Naive B cell (primary cell): ENCODE data around the gene CAMK1D. TPM values are rescaled to one million over a fixed set of nuclear protein-coding genes. Genes with fewer than 3 reads are reported as not detected.
"Not testable (repeated sequence)": the region's sequence is repeated elsewhere in the genome, so short reads cannot be mapped to it uniquely, and the experiment has no call there.

Source experiments
- ATAC-seq, 2 donors: fragments of 150-1000 bp; cut with Tn5 transposase; 2 replicates each; pipeline ENCODE4 v1.10.0; 2021; ENCODE audit warnings: low read depth in 2 of 2, mild to moderate bottlenecking in 2 of 2, moderate library complexity in 2 of 2
- DNase-seq: peaks from one replicate; pipeline ENCODE4 v3.0.0; 2022
- H3K27ac Mint-ChIP-seq, 6 donors: one replicate each; pipeline ENCODE4 v1.8.0; 2020 to 2022; ENCODE audit warnings: mild to moderate bottlenecking in 6 of 6, mixed read lengths in 6 of 6, moderate library complexity in 5 of 6, inconsistent platforms in 2 of 6
- H3K27me3 Mint-ChIP-seq, 3 donors: one replicate each; pipeline ENCODE4 v1.8.0; 2021 to 2022; ENCODE audit warnings: mixed read lengths in 3 of 3, mild to moderate bottlenecking in 1 of 3
- H3K36me3 Mint-ChIP-seq, 2 donors: one replicate each; pipeline ENCODE4 v1.8.0; 2020 to 2022; ENCODE audit warnings: mixed read lengths in 2 of 2, inconsistent platforms in 1 of 2, mild to moderate bottlenecking in 1 of 2
- H3K4me1 Mint-ChIP-seq, 3 donors: one replicate each; pipeline ENCODE4 v1.8.0; 2020 to 2022; ENCODE audit warnings: mixed read lengths in 3 of 3, inconsistent platforms in 1 of 3, mild to moderate bottlenecking in 1 of 3, moderate library complexity in 1 of 3
- H3K4me3 Mint-ChIP-seq, 8 donors: one replicate each; pipeline ENCODE4 v1.8.0; 2020 to 2022; ENCODE audit warnings: mild to moderate bottlenecking in 8 of 8, mixed read lengths in 8 of 8, moderate library complexity in 8 of 8, inconsistent platforms in 2 of 8
- H3K9me3 Mint-ChIP-seq, 7 donors: one replicate each; pipeline ENCODE4 v1.8.0; 2020 to 2022; ENCODE audit warnings: mixed read lengths in 7 of 7, mild to moderate bottlenecking in 5 of 7, inconsistent platforms in 2 of 7, moderate library complexity in 1 of 7
- polyA plus RNA-seq, 6 donors: library from polyadenylated mRNA; unstranded; fragments of 300-500 nt; fragmentation: Illumina TruSeq; gene quantifications; one replicate each; pipeline ENCODE4 v1.2.3, GENCODE V29; 2021; ENCODE audit warnings: low read depth in 6 of 6

The CAMK1D gene
- polyA plus RNA-seq, 6 donors from 2014 or later, result 12.2 to 54.1 (median 35.6) TPM

GRCh38 chr10:12810046-12810445 lies 460.7 kb downstream of the CAMK1D start:
- peaks cover 0 to 12% (median 3%) of the 10 kb centered on the region in 7 donors for H3K9me3 Mint-ChIP-seq
- peaks cover 23 to 41% of the 10 kb centered on the region in 2 donors for H3K36me3 Mint-ChIP-seq
- peaks cover 0 to 13% (median 6%) of the 10 kb centered on the region in 3 donors for H3K4me1 Mint-ChIP-seq
- H3K27me3 Mint-ChIP-seq, H3K4me3 Mint-ChIP-seq, DNase-seq, ATAC-seq: not testable (repeated sequence)
- peak overlapping the region in 1 of 6 donors; percentile 21 for H3K27ac Mint-ChIP-seq

- ATAC-seq (no peak), DNase-seq (no peak)
- Mint-ChIP-seq H3K36me3 (peaks cover 31 to 48% of the 10 kb centered on the region in 2 donors), H3K27ac (peak overlapping the region in 1 of 6 donors; percentile 35), H3K4me3 (no peak overlapping the region), H3K27me3 (no peaks in the 10 kb centered on the region), H3K4me1 (peaks cover 0 to 13% (median 6%) of the 10 kb centered on the region in 3 donors), H3K9me3 (peaks cover 0 to 12% (median 3%) of the 10 kb centered on the region in 7 donors)
Measured at GRCh38 chr10:12811826-12812225, 462.5 kb downstream of the CAMK1D start.

GRCh38 chr10:12812571-12812970 lies 463.2 kb downstream of the CAMK1D start:
- Mint-ChIP-seq H3K4me1 (peaks cover 0 to 13% (median 6%) of the 10 kb centered on the region in 3 donors), H3K27me3 (no peaks in the 10 kb centered on the region), H3K36me3 (peaks cover 35 to 47% of the 10 kb centered on the region in 2 donors), H3K4me3 (no peak overlapping the region), H3K9me3 (peaks cover 0 to 12% (median 3%) of the 10 kb centered on the region in 7 donors), H3K27ac (peak overlapping the region in 2 of 6 donors; percentile 35 to 80)
- no peak for DNase-seq
- ATAC-seq, result no peak

DNA sequence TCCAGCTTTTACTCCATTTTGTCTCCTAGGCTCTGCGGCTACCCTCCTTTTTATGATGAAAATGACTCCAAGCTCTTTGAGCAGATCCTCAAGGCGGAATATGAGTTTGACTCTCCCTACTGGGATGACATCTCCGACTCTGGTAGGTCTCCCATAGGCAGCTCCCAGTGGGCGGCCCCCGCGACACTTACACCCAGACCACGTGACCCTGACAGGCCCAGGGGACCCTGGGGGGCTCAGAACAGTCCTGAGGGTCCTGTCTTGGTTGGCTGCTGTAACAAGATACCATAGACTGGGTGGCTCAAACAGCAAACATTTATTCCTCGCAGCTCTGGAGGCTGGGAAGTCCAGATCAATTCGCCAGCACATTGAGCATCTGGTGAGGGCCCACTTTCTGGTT lies 464.8 kb downstream of the CAMK1D start:
- Mint-ChIP-seq H3K4me3 (no peak overlapping the region), H3K27ac (peak overlapping the region in 1 of 6 donors; percentile 26), H3K4me1 (peaks cover 0 to 6% (median 5%) of the 10 kb centered on the region in 3 donors), H3K27me3 (no peaks in the 10 kb centered on the region), H3K36me3 (peaks cover 42 to 47% of the 10 kb centered on the region in 2 donors), H3K9me3 (peaks cover 0 to 12% (median 3%) of the 10 kb centered on the region in 7 donors)
- ATAC-seq (no peak), DNase-seq (no peak)

DNA sequence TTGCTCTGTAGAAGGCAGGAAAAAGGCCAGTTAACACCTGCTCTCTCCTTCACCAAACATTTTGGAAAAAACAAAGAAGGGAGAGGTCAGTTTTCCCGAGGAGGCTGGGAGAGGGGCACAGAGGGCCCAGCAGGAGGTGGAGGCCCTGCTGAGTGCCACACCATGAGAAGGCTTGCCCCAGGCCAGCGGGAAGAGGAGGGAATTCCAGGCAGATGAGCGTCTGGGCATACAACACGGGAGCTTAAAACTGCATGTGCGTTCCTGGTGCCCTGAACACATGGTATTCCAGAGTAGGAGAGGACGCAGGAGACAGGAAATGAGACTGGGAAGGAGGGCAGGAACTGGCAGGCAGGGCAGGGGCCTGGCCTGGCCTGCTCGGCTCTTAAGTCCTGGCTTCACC lies 469.7 kb downstream of the CAMK1D start:
- no peak overlapping the region for H3K4me3 Mint-ChIP-seq
- peaks cover 0 to 17% (median 0%) of the 10 kb centered on the region in 3 donors for H3K4me1 Mint-ChIP-seq
- H3K36me3 Mint-ChIP-seq, result peaks cover 38 to 56% of the 10 kb centered on the region in 2 donors
- peaks cover 0 to 5% (median 1%) of the 10 kb centered on the region in 7 donors for H3K9me3 Mint-ChIP-seq
- H3K27ac Mint-ChIP-seq, result peak overlapping the region in 2 of 6 donors; percentile 11 to 80
- DNase-seq (no peak), ATAC-seq (no peak)
- H3K27me3 Mint-ChIP-seq, result no peaks in the 10 kb centered on the region

DNA sequence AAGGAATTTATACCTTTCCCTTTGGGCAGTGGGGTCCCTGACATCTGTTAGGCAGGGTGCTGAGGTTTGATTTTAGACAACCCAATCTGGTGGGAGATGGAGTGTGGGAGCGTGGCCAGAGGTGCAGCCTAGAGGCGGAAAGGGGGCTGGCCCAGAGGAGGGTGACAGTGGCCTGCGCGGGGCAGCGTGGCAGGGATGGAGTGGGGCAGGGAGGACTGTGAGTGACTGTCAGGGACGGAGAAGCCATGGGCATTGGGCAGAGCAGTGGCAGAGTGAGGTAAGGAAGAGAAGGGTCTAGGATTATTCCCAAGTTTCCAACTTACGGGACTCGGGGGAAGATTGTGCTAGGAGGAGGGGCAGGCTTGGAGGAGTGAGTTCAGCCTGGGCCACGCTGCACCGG lies 470.3 kb downstream of the CAMK1D start:
- no peak overlapping the region for H3K4me3 Mint-ChIP-seq
- no peak for DNase-seq
- H3K4me1 Mint-ChIP-seq, result peaks cover 0 to 18% (median 0%) of the 10 kb centered on the region in 3 donors
- H3K36me3 Mint-ChIP-seq, result peaks cover 40 to 58% of the 10 kb centered on the region in 2 donors
- no peak for ATAC-seq
- H3K27ac Mint-ChIP-seq, result peak overlapping the region in 5 of 6 donors; percentile 11 to 84 (median 65)
- H3K9me3 Mint-ChIP-seq, result peaks cover 0 to 4% (median 0%) of the 10 kb centered on the region in 7 donors
- no peaks in the 10 kb centered on the region for H3K27me3 Mint-ChIP-seq

DNA sequence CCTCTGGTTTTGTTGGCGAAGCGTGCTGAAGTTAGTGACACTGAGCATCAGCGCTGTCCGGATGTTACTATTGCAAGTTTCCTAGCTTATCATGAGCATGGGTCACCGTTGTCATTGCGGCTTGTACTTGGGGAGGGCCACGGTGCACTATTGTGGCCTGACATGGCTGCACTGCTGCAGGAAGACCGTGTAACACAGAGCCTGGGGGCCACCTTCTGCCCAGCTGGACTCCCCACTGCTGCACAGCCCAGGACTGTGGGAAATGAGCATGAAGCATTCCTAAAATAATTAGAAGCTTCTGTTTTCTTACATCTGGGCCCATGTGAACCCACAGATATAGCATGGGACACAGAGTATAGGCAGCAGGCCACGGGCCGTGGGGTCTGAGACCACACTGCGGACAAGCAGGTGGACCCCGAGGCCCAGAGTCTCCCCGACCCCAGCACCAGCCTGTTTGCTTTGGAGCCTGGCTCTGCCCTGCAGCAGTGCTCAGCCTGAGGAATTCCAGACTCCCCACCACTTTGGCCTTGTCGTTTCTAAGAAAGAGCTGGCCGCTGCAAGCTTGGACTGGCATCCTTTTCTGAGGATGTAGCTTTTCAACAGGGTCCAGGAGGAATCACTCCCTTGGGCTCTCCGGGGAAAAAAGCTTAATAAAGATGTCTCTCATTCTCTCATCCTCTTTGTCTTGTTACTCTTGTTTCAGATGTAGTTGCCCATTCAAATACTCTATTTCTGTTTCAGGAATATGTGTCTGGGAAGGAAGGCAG lies 473.0 kb downstream of the CAMK1D start:
- H3K9me3 Mint-ChIP-seq, result peaks cover 0 to 4% (median 0%) of the 10 kb centered on the region in 7 donors
- H3K27ac Mint-ChIP-seq, result peak overlapping the region in 4 of 6 donors; percentile 11 to 84 (median 52)
- no peaks in the 10 kb centered on the region for H3K27me3 Mint-ChIP-seq
- H3K36me3 Mint-ChIP-seq, result peaks cover 44 to 69% of the 10 kb centered on the region in 2 donors
- H3K4me3 Mint-ChIP-seq, result no peak overlapping the region
- ATAC-seq (no peak), DNase-seq (no peak)
- peaks cover 0 to 24% (median 0%) of the 10 kb centered on the region in 3 donors for H3K4me1 Mint-ChIP-seq

- ATAC-seq (no peak), DNase-seq (no peak)
- Mint-ChIP-seq H3K4me1 (peaks cover 0 to 24% (median 0%) of the 10 kb centered on the region in 3 donors), H3K9me3 (peaks cover 0 to 4% (median 0%) of the 10 kb centered on the region in 7 donors), H3K36me3 (peaks cover 45 to 74% of the 10 kb centered on the region in 2 donors), H3K27me3 (no peaks in the 10 kb centered on the region), H3K27ac (peak overlapping the region in 2 of 6 donors; percentile 57 to 84), H3K4me3 (no peak overlapping the region)
Measured at GRCh38 chr10:12822893-12823170, 473.5 kb downstream of the CAMK1D start.

DNA sequence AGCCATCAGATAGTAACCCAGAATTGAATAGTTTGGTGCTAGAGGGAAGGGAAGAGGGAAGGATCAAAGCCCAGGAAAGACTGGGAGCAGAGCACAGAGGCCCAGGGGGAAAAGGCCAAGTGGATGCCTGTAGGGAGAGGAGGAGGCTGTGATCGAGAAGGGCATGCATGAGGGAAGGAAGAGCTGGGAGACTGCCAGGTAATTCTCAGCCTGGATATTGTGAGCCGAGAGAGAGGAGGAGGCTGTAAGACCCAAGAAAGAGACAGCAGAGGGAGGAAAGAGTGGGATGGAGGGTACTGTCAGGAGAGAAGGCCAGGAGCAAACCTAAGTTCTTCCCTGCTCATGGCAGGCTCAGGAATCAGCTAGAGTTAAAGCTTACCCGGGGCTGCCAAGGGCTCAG lies 474.0 kb downstream of the CAMK1D start:
- Mint-ChIP-seq H3K27me3 (no peaks in the 10 kb centered on the region), H3K36me3 (peaks cover 49 to 78% of the 10 kb centered on the region in 2 donors), H3K9me3 (peaks cover 0 to 4% (median 0%) of the 10 kb centered on the region in 7 donors), H3K27ac (peak overlapping the region in 4 of 6 donors; percentile 62 to 86 (median 84)), H3K4me3 (peak overlapping the region in 1 of 8 donors; percentile 12), H3K4me1 (peaks cover 0 to 24% (median 0%) of the 10 kb centered on the region in 3 donors)
- no peak for DNase-seq
- no peak for ATAC-seq

DNA sequence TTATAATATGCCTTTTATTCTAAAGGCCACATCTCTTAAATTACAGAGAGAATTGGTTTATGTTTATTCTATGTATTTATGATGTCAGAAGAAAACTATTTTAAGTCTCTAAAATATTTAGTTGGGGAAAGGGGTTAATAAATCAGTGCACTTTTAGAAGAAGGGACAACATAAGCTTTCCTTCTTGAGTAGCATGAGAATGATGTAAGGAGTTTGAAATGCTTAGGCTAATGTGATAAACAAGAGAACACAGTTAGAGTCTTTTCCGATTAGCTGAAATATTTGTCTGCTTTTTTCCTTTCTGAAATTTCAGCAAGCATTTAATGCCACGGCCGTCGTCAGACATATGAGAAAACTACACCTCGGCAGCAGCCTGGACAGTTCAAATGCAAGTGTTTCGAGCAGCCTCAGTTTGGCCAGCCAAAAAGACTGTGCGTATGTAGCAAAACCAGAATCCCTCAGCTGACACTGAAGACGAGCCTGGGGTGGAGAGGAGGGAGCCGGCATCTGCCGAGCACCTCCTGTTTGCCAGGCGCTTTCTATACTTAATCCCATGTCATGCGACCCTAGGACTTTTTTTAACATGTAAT lies 476.0 kb downstream of the CAMK1D start:
- Mint-ChIP-seq H3K27ac (peak overlapping the region in 1 of 6 donors; percentile 24), H3K36me3 (peaks cover 37 to 67% of the 10 kb centered on the region in 2 donors), H3K9me3 (no peaks in the 10 kb centered on the region), H3K27me3 (no peaks in the 10 kb centered on the region), H3K4me1 (peaks cover 0 to 17% (median 0%) of the 10 kb centered on the region in 3 donors), H3K4me3 (peak overlapping the region in 1 of 8 donors; percentile 5)
- ATAC-seq, result no peak
- no peak for DNase-seq

DNA sequence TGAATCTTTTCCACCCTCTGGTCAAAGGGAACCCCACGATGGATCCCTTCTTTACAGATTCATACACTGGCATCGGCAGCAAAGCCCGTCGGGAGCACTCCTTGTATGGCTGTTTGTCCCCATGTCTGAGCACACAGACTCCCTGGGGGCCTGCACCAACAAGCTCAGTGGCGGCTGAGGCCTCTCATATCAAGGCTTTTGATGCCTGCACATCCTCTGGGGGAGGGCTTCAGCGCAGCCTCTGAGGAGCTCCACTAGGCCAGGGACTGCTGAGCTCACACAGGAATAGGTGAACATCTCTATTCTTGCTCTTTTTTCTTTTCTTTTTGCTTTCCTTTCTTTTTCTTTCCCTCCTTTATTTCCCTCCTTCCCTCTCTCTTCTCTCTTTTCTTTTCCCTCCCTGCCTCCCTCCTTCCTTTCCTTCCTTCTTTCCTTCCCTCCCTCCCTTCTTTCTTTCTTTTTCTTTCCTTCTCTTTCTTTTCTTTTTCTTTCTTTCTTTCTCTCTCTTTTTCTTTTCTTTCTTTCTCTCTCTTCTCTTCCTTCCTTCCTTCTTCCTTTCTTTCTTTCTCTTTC lies 477.5 kb downstream of the CAMK1D start:
- Mint-ChIP-seq H3K36me3 (peaks cover 32 to 56% of the 10 kb centered on the region in 2 donors), H3K4me1 (peaks cover 0 to 13% (median 0%) of the 10 kb centered on the region in 3 donors), H3K27me3 (no peaks in the 10 kb centered on the region), H3K4me3 (no peak overlapping the region), H3K9me3 (no peaks in the 10 kb centered on the region), H3K27ac (peak overlapping the region in 4 of 6 donors; percentile 6 to 94 (median 80))
- ATAC-seq, result no peak
- no peak for DNase-seq

GRCh38 chr10:12828736-12829135 lies 479.4 kb downstream of the CAMK1D start:
- DNase-seq, result no peak
- ATAC-seq, result no peak
- no peak overlapping the region for H3K4me3 Mint-ChIP-seq
- peaks cover 0 to 7% (median 0%) of the 10 kb centered on the region in 3 donors for H3K4me1 Mint-ChIP-seq
- no peaks in the 10 kb centered on the region for H3K9me3 Mint-ChIP-seq
- H3K36me3 Mint-ChIP-seq, result peaks cover 32 to 47% of the 10 kb centered on the region in 2 donors
- H3K27me3 Mint-ChIP-seq, result no peaks in the 10 kb centered on the region
- H3K27ac Mint-ChIP-seq, result no peak overlapping the region

DNA sequence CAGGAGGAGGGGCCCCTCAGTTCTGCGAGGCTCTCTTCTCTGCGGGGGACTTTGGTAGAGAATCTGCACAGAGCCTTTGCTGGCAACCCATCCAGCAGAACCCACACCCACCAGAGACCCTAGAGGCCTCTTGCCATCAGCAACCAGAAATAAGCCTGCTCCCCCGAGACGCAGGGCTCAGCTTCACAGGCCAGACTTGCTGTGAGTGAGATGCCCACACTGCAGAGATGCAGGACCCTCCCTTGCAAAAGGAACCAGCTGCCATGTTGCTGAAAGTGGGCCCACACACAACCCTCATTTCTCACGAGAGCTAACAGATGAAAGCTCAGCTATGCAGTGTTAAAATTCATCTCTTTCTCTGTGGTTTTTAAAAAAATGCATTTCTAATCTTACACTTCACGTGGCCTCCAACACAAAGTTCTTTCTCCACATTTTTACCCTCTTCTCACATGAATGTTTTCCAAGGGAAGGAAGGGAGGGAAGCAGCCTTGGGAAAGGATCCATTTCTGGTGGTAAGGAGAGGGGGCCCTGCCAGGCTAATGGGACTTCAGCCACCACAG lies 480.6 kb downstream of the CAMK1D start:
- Mint-ChIP-seq H3K4me1 (peaks cover 0 to 4% (median 0%) of the 10 kb centered on the region in 3 donors), H3K4me3 (peak overlapping the region in 1 of 8 donors; percentile 6), H3K27ac (peak overlapping the region in 3 of 6 donors; percentile 34 to 68 (median 63)), H3K27me3 (no peaks in the 10 kb centered on the region), H3K9me3 (no peaks in the 10 kb centered on the region), H3K36me3 (peaks cover 23 to 36% of the 10 kb centered on the region in 2 donors)
- DNase-seq, result no peak
- ATAC-seq, result no peak
